IMR-90 (cell line): ENCODE data around the gene LATS2. TPM values are rescaled to one million over a fixed set of nuclear protein-coding genes. Genes with fewer than 3 reads are reported as not detected.

ENCODE experiments used
- ATAC-seq: fragments of 200-7000 bp; cut with Tn5 transposase; 2 replicates; pipeline ENCODE4 v1.9.1; 2020; ENCODE audit warnings: low read depth, mild to moderate bottlenecking, moderate library complexity
- BruUV-seq: library from RNA; stranded (reverse); fragments of 400-500 nt; replicated peaks from 2 replicates; lab custom pipeline; 2021; lab: Mats Ljungman, UMichigan
- CTCF ChIA-PET: fragments of 300-600 bp; formaldehyde crosslinking; extraction: SDS; loops from one replicate; lab custom pipeline; 2021; ENCODE audit warnings: antibody characterized with exemption; lab: Yijun Ruan, JAX
- POLR2A ChIA-PET: fragments of 300-600 bp; sonication (Branson Sonifier 250); formaldehyde crosslinking; loops from one replicate; lab custom pipeline; 2022; ENCODE audit warnings: antibody characterized with exemption; ENCODE audit not compliant: unreplicated experiment; lab: Charles Lee
- DNase-seq: peaks from one replicate; pipeline ENCODE4 v3.0.0; 2013
- H2AFZ ChIP-seq: replicated peaks from 2 replicates; pipeline ENCODE3; 2013; ENCODE audit warnings: low read length, mild to moderate bottlenecking; ENCODE audit not compliant: poor library complexity
- H2AK5ac ChIP-seq: 2 replicates; pipeline ENCODE4 v1.6.1; 2013; ENCODE audit warnings: low read depth, low read length, inconsistent platforms
- H2AK9ac ChIP-seq: replicated peaks from 2 replicates; pipeline ENCODE3; 2013; ENCODE audit warnings: mild to moderate bottlenecking, low read depth, low read length, moderate library complexity; ENCODE audit not compliant: poor library complexity
- H2BK120ac ChIP-seq: 2 replicates; pipeline ENCODE4 v1.6.1; 2013; ENCODE audit warnings: low read depth, low read length, inconsistent platforms
- H2BK15ac ChIP-seq: 3 replicates; pipeline ENCODE4 v1.6.1; 2013; ENCODE audit warnings: low read depth, low read length, inconsistent platforms
- H2BK20ac ChIP-seq: 2 replicates; pipeline ENCODE4 v1.6.1; 2013; ENCODE audit warnings: low read depth, mild to moderate bottlenecking, inconsistent platforms, low read length, moderate library complexity
- H2BK5ac ChIP-seq: 2 replicates; pipeline ENCODE4 v1.6.1; 2013; ENCODE audit warnings: mild to moderate bottlenecking, low read depth, low read length, inconsistent platforms; ENCODE audit not compliant: poor library complexity, severe bottlenecking
- H3K14ac ChIP-seq: replicated peaks from 2 replicates; pipeline ENCODE4 v1.6.1; 2013; ENCODE audit warnings: low read depth, low read length, inconsistent platforms
- H3K18ac ChIP-seq: 2 replicates; pipeline ENCODE4 v1.6.1; 2013; ENCODE audit warnings: low read depth, low read length, control low read depth
- H3K23ac ChIP-seq: 2 replicates; pipeline ENCODE4 v1.6.1; 2013; ENCODE audit warnings: low read depth, low read length, inconsistent platforms
- H3K27ac ChIP-seq: 2 replicates; pipeline ENCODE4 v1.5.1; 2013; ENCODE audit warnings: mild to moderate bottlenecking, control low read depth, low read length; ENCODE audit not compliant: insufficient read depth
- H3K27me3 ChIP-seq: 2 replicates; pipeline ENCODE4 v1.6.1; 2013; ENCODE audit warnings: low read length; ENCODE audit not compliant: control insufficient read depth, insufficient read depth
- H3K36me3 ChIP-seq: 2 replicates; pipeline ENCODE4 v1.6.1; 2013; ENCODE audit warnings: low read length, mixed read lengths; ENCODE audit not compliant: control insufficient read depth, insufficient read depth
- H3K4ac ChIP-seq: 2 replicates; pipeline ENCODE4 v1.6.1; 2013; ENCODE audit warnings: low read depth, low read length, inconsistent platforms
- H3K4me1 ChIP-seq: 2 replicates; pipeline ENCODE4 v1.6.1; 2013; ENCODE audit warnings: low read length, mixed read lengths; ENCODE audit not compliant: control insufficient read depth, insufficient read depth
- H3K4me2 ChIP-seq: 2 replicates; pipeline ENCODE4 v1.6.1; 2013; ENCODE audit warnings: low read depth, mild to moderate bottlenecking, control low read depth, low read length, moderate library complexity
- H3K4me3 ChIP-seq: 2 replicates; pipeline ENCODE4 v1.5.1; 2013; ENCODE audit warnings: low read depth, mild to moderate bottlenecking, control low read depth, low read length, moderate library complexity; ENCODE audit not compliant: insufficient read depth
- H3K56ac ChIP-seq: 2 replicates; pipeline ENCODE4 v1.6.1; 2013; ENCODE audit warnings: low read length, inconsistent platforms; ENCODE audit not compliant: insufficient read depth; ENCODE audit errors: extremely low read depth
- H3K79me1 ChIP-seq, 2 experiments: 2 replicates each; pipeline ENCODE4 v1.6.1; 2013; ENCODE audit warnings: low read length in 2 of 2, inconsistent platforms in 1 of 2, low read depth in 1 of 2
- H3K9ac ChIP-seq: 2 replicates; pipeline ENCODE4 v1.6.1; 2013; ENCODE audit warnings: low read depth, low read length, control low read depth
- H3K9me1 ChIP-seq: 2 replicates; pipeline ENCODE4 v1.6.1; 2013; ENCODE audit warnings: low read length, inconsistent platforms; ENCODE audit not compliant: insufficient read depth
- H3K9me3 ChIP-seq: 2 replicates; pipeline ENCODE4 v1.6.1; 2013; ENCODE audit warnings: low read length; ENCODE audit not compliant: control insufficient read depth, insufficient read depth
- H4K20me1 ChIP-seq: 2 replicates; pipeline ENCODE4 v1.6.1; 2013; ENCODE audit warnings: low read length, inconsistent platforms; ENCODE audit not compliant: insufficient read depth
- H4K5ac ChIP-seq: 2 replicates; pipeline ENCODE4 v1.6.1; 2013; ENCODE audit warnings: mild to moderate bottlenecking, low read depth, low read length, control low read depth
- H4K8ac ChIP-seq, 2 experiments: 2 replicates each; pipeline ENCODE4 v1.6.1; 2013; ENCODE audit warnings: low read depth in 2 of 2, low read length in 2 of 2, control low read depth in 1 of 2, inconsistent platforms in 1 of 2
- H4K91ac ChIP-seq: 2 replicates; pipeline ENCODE4 v1.6.1; 2013; ENCODE audit warnings: low read depth, low read length, inconsistent platforms; ENCODE audit not compliant: insufficient read depth
- BHLHE40 ChIP-seq: fragments of 150-350 bp; IDR thresholded peaks from 2 replicates; pipeline ENCODE4 v1.6.1; 2016; ENCODE audit warnings: mild to moderate bottlenecking, low read depth, low read length
- CEBPB ChIP-seq: IDR thresholded peaks from 2 replicates; pipeline ENCODE4 v1.6.1; 2012; ENCODE audit warnings: low read depth, low read length, improper control_type of control experiment
- CHD1 ChIP-seq: IDR thresholded peaks from 2 replicates; pipeline ENCODE4 v1.6.1; 2012; ENCODE audit warnings: low read depth, low read length, improper control_type of control experiment
- FOS ChIP-seq: fragments of 150-350 bp; IDR thresholded peaks from 2 replicates; pipeline ENCODE4 v1.6.1; 2016; ENCODE audit warnings: low read depth, low read length
- MAFK ChIP-seq: IDR thresholded peaks from 2 replicates; pipeline ENCODE4 v1.6.1; 2012; ENCODE audit warnings: low read depth, low read length, improper control_type of control experiment
- MAZ ChIP-seq: IDR thresholded peaks from 2 replicates; pipeline ENCODE4 v1.6.1; 2012; ENCODE audit warnings: low read depth, mild to moderate bottlenecking, low read length, improper control_type of control experiment, moderate library complexity, borderline replicate concordance
- MXI1 ChIP-seq: IDR thresholded peaks from 2 replicates; pipeline ENCODE4 v1.6.1; 2012; ENCODE audit warnings: low read depth, mild to moderate bottlenecking, low read length, moderate library complexity, borderline replicate concordance
- NFE2L2 ChIP-seq: fragments of 150-350 bp; IDR thresholded peaks from 2 replicates; pipeline ENCODE4 v1.6.1; 2016; ENCODE audit warnings: low read depth, mild to moderate bottlenecking, low read length
- POLR2A ChIP-seq: IDR thresholded peaks from 2 replicates; pipeline ENCODE4 v1.6.1; 2012; ENCODE audit warnings: mild to moderate bottlenecking, low read depth, low read length
- RAD21 ChIP-seq: IDR thresholded peaks from 2 replicates; pipeline ENCODE4 v1.6.1; 2012; ENCODE audit warnings: low read length, improper control_type of control experiment
- RCOR1 ChIP-seq: IDR thresholded peaks from 2 replicates; pipeline ENCODE4 v1.6.1; 2012; ENCODE audit warnings: mild to moderate bottlenecking, low read length, improper control_type of control experiment; ENCODE audit not compliant: insufficient replicate concordance
- RFX5 ChIP-seq: IDR thresholded peaks from 2 replicates; pipeline ENCODE4 v1.8.0; 2012; ENCODE audit warnings: low read depth, mild to moderate bottlenecking, low read length, moderate library complexity
- SMC3 ChIP-seq: fragments of 150-350 bp; IDR thresholded peaks from 2 replicates; pipeline ENCODE4 v1.6.1; 2016; ENCODE audit warnings: low read depth, mild to moderate bottlenecking, antibody characterized with exemption, low read length, moderate library complexity
- WGBS, 2 experiments: methylation state at CpG; one replicate each; pipeline versions ENCODE4 v1.1.5 to v1.1.7; 2013; ENCODE audit warnings: missing lambda C conversion rate in 2 of 2; ENCODE audit not compliant: insufficient read length in 1 of 2; ENCODE audit errors: extremely low coverage in 2 of 2; 5-methylcytosine and 5-hydroxymethylcytosine counted together
- dilution Hi-C: fragments of 300-500 bp; cut with HindIII; formaldehyde crosslinking; loops from one replicate; pipeline ENCODE4 v1.14.3; 2018; ENCODE audit warnings: low sequenced_read_pairs; ENCODE audit not compliant: unreplicated experiment
- in situ Hi-C: fragments of 300-500 bp; cut with MboI; formaldehyde crosslinking; loops from 3 replicates; pipeline ENCODE4 v1.14.3; 2019; ENCODE audit warnings: low sequenced_read_pairs, inconsistent platforms, mixed read lengths
- intact Hi-C: fragments of 100-400 bp; cut with micrococcal nuclease; formaldehyde crosslinking; loops from 2 replicates; pipeline ENCODE4 v1.10.0; 2022
- polyA plus RNA-seq, 3 experiments: library from polyadenylated mRNA; depleted of rRNA; stranded (reverse); fragments of >200 nt; gene quantifications; 2 replicates each; pipeline ENCODE4 v1.2.3, GENCODE V29; 2012; ENCODE audit warnings: low replicate concordance in 1 of 3
- total RNA-seq: library from RNA; depleted of rRNA; stranded (reverse); fragments of >200 nt; gene quantifications from 2 replicates; pipeline ENCODE4 v1.2.3, GENCODE V29; 2012
- TF ChIP-seq, protein P1 (sequence below): conservative IDR thresholded peaks from 2 replicates; pipeline ENCODE4 v1.5.1; 2012; ENCODE audit warnings: mild to moderate bottlenecking, low read depth, low read length, improper control_type of control experiment
- TF ChIP-seq, protein P2 (sequence below): fragments of 150-350 bp; IDR thresholded peaks from 2 replicates; pipeline ENCODE4 v1.6.1; 2017; ENCODE audit warnings: mild to moderate bottlenecking, antibody characterized with exemption, low read length, low read depth
- TF ChIP-seq, protein P3 (sequence below): fragments of 150-350 bp; IDR thresholded peaks from 2 replicates; pipeline ENCODE4 v1.6.1; 2016; ENCODE audit warnings: low read depth, mild to moderate bottlenecking, low read length, moderate library complexity, borderline replicate concordance

Gene LATS2
- total and polyA plus RNA-seq, 2 of the 4 experiments (the other 2 are of a cell fraction): 12.7 to 22.4 TPM

DNA sequence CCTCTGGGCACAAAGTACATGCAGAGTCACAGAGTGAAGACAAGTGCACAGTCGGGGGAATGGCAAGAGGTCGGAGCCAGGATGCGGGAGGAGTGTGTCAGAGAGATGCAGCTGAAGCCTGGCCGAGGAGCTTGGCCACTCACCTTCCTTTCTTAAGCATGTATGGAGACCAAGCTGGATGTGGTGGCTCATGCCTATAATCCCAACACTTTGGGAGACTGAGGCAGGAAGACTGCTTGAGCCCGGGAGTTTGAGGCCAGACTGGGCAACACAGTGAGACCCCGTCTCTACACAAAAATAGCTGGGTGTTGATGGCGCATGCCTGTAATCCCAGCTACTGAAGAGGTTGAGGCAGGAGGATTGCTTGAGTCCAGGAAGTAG, 67.0 kb downstream of the LATS2 start:
- H3K4me2 ChIP-seq: no peak overlapping the region
- H4K5ac ChIP-seq: no peak overlapping the region
- H2BK5ac ChIP-seq: no peak overlapping the region
- H4K20me1 ChIP-seq: peaks cover 72% of the 10 kb centered on the region
- no peak overlapping the region for H3K27ac ChIP-seq
- ATAC-seq: no peak
- peaks cover 53% of the 10 kb centered on the region for H3K9me1 ChIP-seq
- no peak overlapping the region for H2BK15ac ChIP-seq
- no peak for DNase-seq
- intact Hi-C loops: no loop called here
- no peak overlapping the region for H2BK120ac ChIP-seq
- no peak overlapping the region for H2BK20ac ChIP-seq
- no peak for TF ChIP-seq MAFK
- TF ChIP-seq RCOR1: no peak
- no peak for TF ChIP-seq SMC3
- no peak for TF ChIP-seq NFE2L2
- TF ChIP-seq MAZ: no peak
- no peak for TF ChIP-seq BHLHE40
- TF ChIP-seq, protein P1, sequence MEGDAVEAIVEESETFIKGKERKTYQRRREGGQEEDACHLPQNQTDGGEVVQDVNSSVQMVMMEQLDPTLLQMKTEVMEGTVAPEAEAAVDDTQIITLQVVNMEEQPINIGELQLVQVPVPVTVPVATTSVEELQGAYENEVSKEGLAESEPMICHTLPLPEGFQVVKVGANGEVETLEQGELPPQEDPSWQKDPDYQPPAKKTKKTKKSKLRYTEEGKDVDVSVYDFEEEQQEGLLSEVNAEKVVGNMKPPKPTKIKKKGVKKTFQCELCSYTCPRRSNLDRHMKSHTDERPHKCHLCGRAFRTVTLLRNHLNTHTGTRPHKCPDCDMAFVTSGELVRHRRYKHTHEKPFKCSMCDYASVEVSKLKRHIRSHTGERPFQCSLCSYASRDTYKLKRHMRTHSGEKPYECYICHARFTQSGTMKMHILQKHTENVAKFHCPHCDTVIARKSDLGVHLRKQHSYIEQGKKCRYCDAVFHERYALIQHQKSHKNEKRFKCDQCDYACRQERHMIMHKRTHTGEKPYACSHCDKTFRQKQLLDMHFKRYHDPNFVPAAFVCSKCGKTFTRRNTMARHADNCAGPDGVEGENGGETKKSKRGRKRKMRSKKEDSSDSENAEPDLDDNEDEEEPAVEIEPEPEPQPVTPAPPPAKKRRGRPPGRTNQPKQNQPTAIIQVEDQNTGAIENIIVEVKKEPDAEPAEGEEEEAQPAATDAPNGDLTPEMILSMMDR: no peak
- TF ChIP-seq, protein P2, sequence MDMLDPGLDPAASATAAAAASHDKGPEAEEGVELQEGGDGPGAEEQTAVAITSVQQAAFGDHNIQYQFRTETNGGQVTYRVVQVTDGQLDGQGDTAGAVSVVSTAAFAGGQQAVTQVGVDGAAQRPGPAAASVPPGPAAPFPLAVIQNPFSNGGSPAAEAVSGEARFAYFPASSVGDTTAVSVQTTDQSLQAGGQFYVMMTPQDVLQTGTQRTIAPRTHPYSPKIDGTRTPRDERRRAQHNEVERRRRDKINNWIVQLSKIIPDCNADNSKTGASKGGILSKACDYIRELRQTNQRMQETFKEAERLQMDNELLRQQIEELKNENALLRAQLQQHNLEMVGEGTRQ: no peak
- TF ChIP-seq RAD21: no peak
- TF ChIP-seq POLR2A: no peak
- no peak for TF ChIP-seq MXI1
- TF ChIP-seq, protein P3, sequence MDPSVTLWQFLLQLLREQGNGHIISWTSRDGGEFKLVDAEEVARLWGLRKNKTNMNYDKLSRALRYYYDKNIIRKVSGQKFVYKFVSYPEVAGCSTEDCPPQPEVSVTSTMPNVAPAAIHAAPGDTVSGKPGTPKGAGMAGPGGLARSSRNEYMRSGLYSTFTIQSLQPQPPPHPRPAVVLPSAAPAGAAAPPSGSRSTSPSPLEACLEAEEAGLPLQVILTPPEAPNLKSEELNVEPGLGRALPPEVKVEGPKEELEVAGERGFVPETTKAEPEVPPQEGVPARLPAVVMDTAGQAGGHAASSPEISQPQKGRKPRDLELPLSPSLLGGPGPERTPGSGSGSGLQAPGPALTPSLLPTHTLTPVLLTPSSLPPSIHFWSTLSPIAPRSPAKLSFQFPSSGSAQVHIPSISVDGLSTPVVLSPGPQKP: no peak
- no peak for TF ChIP-seq FOS
- TF ChIP-seq CHD1: no peak
- no peak for TF ChIP-seq RFX5
- TF ChIP-seq CEBPB: no peak
- no peak overlapping the region for H2AK9ac ChIP-seq
- H4K8ac ChIP-seq: no peak overlapping the region
- peaks cover 44 to 90% of the 10 kb centered on the region in 2 experiments for H3K79me1 ChIP-seq
- H3K4ac ChIP-seq: no peak overlapping the region; the same call in 1 of the 2 replicates
- dilution Hi-C loops: no loop called here
- peaks cover 28% of the 10 kb centered on the region for H3K4me1 ChIP-seq
- ChIA-PET CTCF (interaction anchor here (0.7 to 1.0 kb wide), 2 partner anchors 16 to 78 kb away, joined by 4 to 6 read pairs; no protein-coding TSS in a partner anchor), POLR2A (no interaction called here)
- peak overlapping the region; percentile 35; the same call in 1 of the 2 replicates for H2AK5ac ChIP-seq
- in situ Hi-C loops: no loop called here
- H3K9ac ChIP-seq: no peak overlapping the region
- H2AFZ ChIP-seq: no peak overlapping the region
- no peak overlapping the region for H3K4me3 ChIP-seq
- no peak overlapping the region for H3K14ac ChIP-seq
- no peak overlapping the region for H3K18ac ChIP-seq
- peaks cover 47% of the 10 kb centered on the region for H3K36me3 ChIP-seq
- WGBS, 2 experiments: 100% methylated on average over 1 of the region's 7 CpGs; no CpG with 5 or more reads in 1 of the 2 experiments
- H3K9me3 ChIP-seq: no peaks in the 10 kb centered on the region
- BruUV-seq: no TSS peak
- no peak overlapping the region for H4K91ac ChIP-seq
- no peak overlapping the region for H3K56ac ChIP-seq
- no peak overlapping the region for H3K23ac ChIP-seq
- H3K27me3 ChIP-seq: no peaks in the 10 kb centered on the region
